HG02884 (cell line): Measurements from ENCODE around the gene SYT12.

Experiments
- ATAC-seq: cut with Tn5 transposase; IDR thresholded peaks from one replicate; pipeline ENCODE4 v1.9.1; 2021; ENCODE audit warnings: mild to moderate bottlenecking, moderate library complexity; ENCODE audit not compliant: unreplicated experiment

SYT12 gene

GRCh38 chr11:67054346-67054835 lies 31.5 kb downstream of the SYT12 start:
- ATAC-seq: no peak

- ATAC-seq: no peak
Measured at GRCh38 chr11:67054836-67055523, 32.0 kb downstream of the SYT12 start.

GRCh38 chr11:67055812-67056211 lies 32.9 kb downstream of the SYT12 start:
- ATAC-seq: no peak

- no peak for ATAC-seq
Measured at GRCh38 chr11:67056267-67057204, 33.6 kb downstream of the SYT12 start, which contains the start of gene RHOD. TSS of gene RHOD (plus strand) at chr11:67056847. CDS start at chr11:67056903, 56 bp downstream.

GRCh38 chr11:67057205-67057672 lies 34.3 kb downstream of the SYT12 start:
- ATAC-seq: no peak

- ATAC-seq: no peak
Measured at GRCh38 chr11:67058506-67058905, 35.6 kb downstream of the SYT12 start.

GRCh38 chr11:67059671-67060070 lies 36.7 kb downstream of the SYT12 start:
- ATAC-seq: no peak

- no peak for ATAC-seq
Measured at GRCh38 chr11:67060111-67060522, 37.2 kb downstream of the SYT12 start.

GRCh38 chr11:67062526-67063373 lies 39.8 kb downstream of the SYT12 start:
- no peak for ATAC-seq

- ATAC-seq: no peak
Measured at GRCh38 chr11:67066333-67066709, 43.4 kb downstream of the SYT12 start.

GRCh38 chr11:67071420-67072284 lies 48.7 kb downstream of the SYT12 start:
- ATAC-seq: no peak

- ATAC-seq: no peak
Measured at GRCh38 chr11:67072295-67072694, 49.4 kb downstream of the SYT12 start.

GRCh38 chr11:67073908-67074307 lies 51.0 kb downstream of the SYT12 start:
- no peak for ATAC-seq

GRCh38 chr11:67076202-67076601 lies 53.3 kb downstream of the SYT12 start:
- ATAC-seq: no peak

GRCh38 chr11:67079065-67079705 lies 56.3 kb downstream of the SYT12 start:
- no peak for ATAC-seq

- no peak for ATAC-seq
Measured at GRCh38 chr11:67082071-67082791, 59.3 kb downstream of the SYT12 start.

GRCh38 chr11:67083786-67084366 lies 60.9 kb downstream of the SYT12 start:
- no peak for ATAC-seq

GRCh38 chr11:67085617-67086016 lies 62.7 kb downstream of the SYT12 start:
- ATAC-seq: no peak
